Endothelial cell of umbilical vein (primary cell): ENCODE results near the gene ABCB4.

Experiments
- POLR2A ChIP-seq: IDR thresholded peaks from 2 replicates; pipeline ENCODE4 v1.6.1; 2012; ENCODE audit warnings: low read depth, mild to moderate bottlenecking, control low read depth, low read length
- TF ChIP-seq, protein P1 (sequence below), 2 donors: IDR thresholded peaks; 1 replicate in 1 of 2; 2 replicates in 1 of 2; pipeline ENCODE4 v1.5.1; 2011; ENCODE audit warnings: low read length in 2 of 2, mild to moderate bottlenecking in 2 of 2, moderate library complexity in 2 of 2, control low read depth in 1 of 2, inconsistent platforms in 1 of 2, low read depth in 1 of 2; ENCODE audit not compliant: insufficient read depth in 1 of 2; ENCODE audit errors: extremely low read depth in 1 of 2

DNA sequence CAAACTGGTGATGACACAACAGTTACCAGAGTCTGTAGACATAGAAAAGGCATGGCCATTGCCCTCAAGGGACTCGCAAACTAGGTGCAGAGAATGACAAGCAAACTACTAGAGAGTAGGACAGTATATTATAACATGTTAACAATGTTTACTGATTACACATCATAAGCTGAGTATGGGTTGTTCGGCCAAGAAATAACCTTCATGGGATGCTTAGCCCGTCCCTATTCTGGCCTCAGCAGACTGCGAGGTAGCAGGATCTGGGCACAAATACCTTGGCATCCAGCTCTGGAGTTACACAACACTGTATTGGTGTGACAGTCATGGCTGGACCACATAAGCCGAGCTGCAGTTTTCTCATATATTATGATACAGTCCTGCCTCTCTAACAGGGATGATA, 51.4 kb downstream of the ABCB4 start:
- TF ChIP-seq, protein P1, sequence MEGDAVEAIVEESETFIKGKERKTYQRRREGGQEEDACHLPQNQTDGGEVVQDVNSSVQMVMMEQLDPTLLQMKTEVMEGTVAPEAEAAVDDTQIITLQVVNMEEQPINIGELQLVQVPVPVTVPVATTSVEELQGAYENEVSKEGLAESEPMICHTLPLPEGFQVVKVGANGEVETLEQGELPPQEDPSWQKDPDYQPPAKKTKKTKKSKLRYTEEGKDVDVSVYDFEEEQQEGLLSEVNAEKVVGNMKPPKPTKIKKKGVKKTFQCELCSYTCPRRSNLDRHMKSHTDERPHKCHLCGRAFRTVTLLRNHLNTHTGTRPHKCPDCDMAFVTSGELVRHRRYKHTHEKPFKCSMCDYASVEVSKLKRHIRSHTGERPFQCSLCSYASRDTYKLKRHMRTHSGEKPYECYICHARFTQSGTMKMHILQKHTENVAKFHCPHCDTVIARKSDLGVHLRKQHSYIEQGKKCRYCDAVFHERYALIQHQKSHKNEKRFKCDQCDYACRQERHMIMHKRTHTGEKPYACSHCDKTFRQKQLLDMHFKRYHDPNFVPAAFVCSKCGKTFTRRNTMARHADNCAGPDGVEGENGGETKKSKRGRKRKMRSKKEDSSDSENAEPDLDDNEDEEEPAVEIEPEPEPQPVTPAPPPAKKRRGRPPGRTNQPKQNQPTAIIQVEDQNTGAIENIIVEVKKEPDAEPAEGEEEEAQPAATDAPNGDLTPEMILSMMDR (IDR thresholded peaks at IDR 0.05; ENCODE audit: extremely low read depth in 1 of 2, insufficient read depth in 1 of 2, low read depth in 1 of 2, low read length in 2 of 2) = no peak
- no peak for TF ChIP-seq POLR2A
